ENCODE data around the gene RAB3GAP2.
"Not testable (repeated sequence)": the region's sequence is repeated elsewhere in the genome, so short reads cannot be mapped to it uniquely, and the experiment has no call there.

The RAB3GAP2 gene

GRCh38 chr1:220188538-220188937 lies 83.7 kb downstream of the RAB3GAP2 start:
- no peak for DNase-seq

- DNase-seq: no peak
Measured at GRCh38 chr1:220186752-220187151, 85.5 kb downstream of the RAB3GAP2 start.

- no peak for DNase-seq
Measured at GRCh38 chr1:220184506-220184905, 87.7 kb downstream of the RAB3GAP2 start.

- no peak for DNase-seq
Measured at GRCh38 chr1:220182656-220183055, 89.6 kb downstream of the RAB3GAP2 start.

- DNase-seq: no peak
Measured at GRCh38 chr1:220182111-220182510, 90.1 kb downstream of the RAB3GAP2 start.

- DNase-seq: no peak
Measured at GRCh38 chr1:220176540-220176939, 95.7 kb downstream of the RAB3GAP2 start.

- DNase-seq: no peak
Measured at GRCh38 chr1:220170836-220171526, 101.3 kb downstream of the RAB3GAP2 start.

- DNase-seq: not testable (repeated sequence)
Measured at GRCh38 chr1:220169887-220170286, 102.4 kb downstream of the RAB3GAP2 start.

GRCh38 chr1:220166853-220167252 lies 105.4 kb downstream of the RAB3GAP2 start:
- no peak for DNase-seq

- no peak for DNase-seq
Measured at GRCh38 chr1:220164517-220164916, 107.7 kb downstream of the RAB3GAP2 start.

GRCh38 chr1:220164116-220164515 lies 108.1 kb downstream of the RAB3GAP2 start:
- no peak for DNase-seq

- no peak for DNase-seq
Measured at GRCh38 chr1:220160027-220160426, 112.2 kb downstream of the RAB3GAP2 start.

- no peak for DNase-seq
Measured at GRCh38 chr1:220159041-220159440, 113.2 kb downstream of the RAB3GAP2 start.

- DNase-seq: not testable (repeated sequence)
Measured at GRCh38 chr1:220158530-220158929, 113.7 kb downstream of the RAB3GAP2 start.

GRCh38 chr1:220157738-220158137 lies 114.5 kb downstream of the RAB3GAP2 start:
- DNase-seq: no peak

- no peak for DNase-seq
Measured at GRCh38 chr1:220156620-220157146, 115.6 kb downstream of the RAB3GAP2 start.

GRCh38 chr1:220153147-220153546 lies 119.1 kb downstream of the RAB3GAP2 start:
- DNase-seq: no peak

GRCh38 chr1:220151454-220151853 lies 120.8 kb downstream of the RAB3GAP2 start:
- no peak for DNase-seq

- no peak for DNase-seq
Measured at GRCh38 chr1:220149742-220150141, 122.5 kb downstream of the RAB3GAP2 start.

- no peak for DNase-seq
Measured at GRCh38 chr1:220144051-220144450, 128.2 kb downstream of the RAB3GAP2 start.

GRCh38 chr1:220139966-220140365 lies 132.3 kb downstream of the RAB3GAP2 start:
- no peak for DNase-seq

- DNase-seq: no peak
Measured at GRCh38 chr1:220137019-220137786, 135.1 kb downstream of the RAB3GAP2 start.

- DNase-seq: no peak
Measured at GRCh38 chr1:220135755-220136154, 136.5 kb downstream of the RAB3GAP2 start.
